ENCODE data around the gene DHX38.
"Not testable (repeated sequence)": the region's sequence is repeated elsewhere in the genome, so short reads cannot be mapped to it uniquely, and the experiment has no call there.

The DHX38 gene

GRCh38 chr16:72068930-72069329, 24.7 kb upstream of the DHX38 start:
- DNase-seq (no peak), ATAC-seq (replicated peaks) (no peak)
- no peak overlapping the region for H3K27ac Mint-ChIP-seq

DNA sequence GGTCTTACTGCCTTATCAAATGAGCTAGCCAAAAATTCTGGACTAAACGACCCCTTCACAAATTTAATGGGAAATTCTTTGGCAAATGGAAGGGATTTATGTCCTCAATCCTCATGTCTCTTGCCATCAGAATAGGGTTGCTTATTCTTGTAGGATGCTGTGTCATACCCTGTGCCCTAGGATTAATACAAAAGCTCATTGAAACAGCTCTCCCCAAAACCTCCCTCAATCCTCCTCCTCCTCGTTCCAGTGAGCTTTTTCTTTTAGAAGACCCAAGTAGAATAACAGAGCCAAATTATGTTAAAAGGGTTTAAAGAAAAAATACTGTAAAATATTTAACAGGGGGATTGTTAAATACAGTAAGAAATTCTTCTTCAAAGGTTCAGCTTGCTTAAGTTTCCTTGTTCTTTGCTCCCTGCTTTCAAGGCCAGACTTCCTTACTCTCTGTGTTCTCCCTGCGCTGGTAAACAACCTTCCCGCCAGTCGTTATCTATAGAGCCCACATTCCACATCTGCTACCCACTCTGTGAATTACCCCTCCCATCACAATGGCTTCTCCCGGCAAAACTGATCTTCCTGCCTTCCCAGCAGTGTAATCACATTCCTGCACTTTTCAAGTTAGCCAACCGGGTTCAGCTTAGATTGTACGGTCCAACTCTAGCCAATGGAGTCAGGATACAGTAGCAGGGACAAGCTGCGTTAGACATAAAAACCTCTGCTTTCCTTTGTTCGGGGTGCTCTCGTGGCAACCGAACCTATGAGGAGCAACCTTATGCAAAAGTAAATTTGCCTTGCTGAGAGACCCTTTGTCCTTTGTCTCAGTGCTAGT, 20.9 kb upstream of the DHX38 start:
- Mint-ChIP-seq H3K36me3 (peaks cover 6 to 8% of the 10 kb centered on the region in 2 donors), H3K9me3 (no peaks in the 10 kb centered on the region), H3K4me1 (peaks cover 0 to 4% of the 10 kb centered on the region in 2 donors), H3K27ac (no peak overlapping the region), H3K27me3 (no peaks in the 10 kb centered on the region), H3K4me3 (no peak overlapping the region)
- DNase-seq (no peak), ATAC-seq (replicated peaks) (no peak)

More at GRCh38 chr16:72068930-72069329, 24.7 kb upstream of the DHX38 start:
- Mint-ChIP-seq H3K36me3 (peaks cover 8 to 10% of the 10 kb centered on the region in 2 donors), H3K4me1 (peaks cover 0 to 5% of the 10 kb centered on the region in 2 donors), H3K4me3 (no peak overlapping the region), H3K27me3 (no peaks in the 10 kb centered on the region), H3K9me3 (no peaks in the 10 kb centered on the region)

DNA sequence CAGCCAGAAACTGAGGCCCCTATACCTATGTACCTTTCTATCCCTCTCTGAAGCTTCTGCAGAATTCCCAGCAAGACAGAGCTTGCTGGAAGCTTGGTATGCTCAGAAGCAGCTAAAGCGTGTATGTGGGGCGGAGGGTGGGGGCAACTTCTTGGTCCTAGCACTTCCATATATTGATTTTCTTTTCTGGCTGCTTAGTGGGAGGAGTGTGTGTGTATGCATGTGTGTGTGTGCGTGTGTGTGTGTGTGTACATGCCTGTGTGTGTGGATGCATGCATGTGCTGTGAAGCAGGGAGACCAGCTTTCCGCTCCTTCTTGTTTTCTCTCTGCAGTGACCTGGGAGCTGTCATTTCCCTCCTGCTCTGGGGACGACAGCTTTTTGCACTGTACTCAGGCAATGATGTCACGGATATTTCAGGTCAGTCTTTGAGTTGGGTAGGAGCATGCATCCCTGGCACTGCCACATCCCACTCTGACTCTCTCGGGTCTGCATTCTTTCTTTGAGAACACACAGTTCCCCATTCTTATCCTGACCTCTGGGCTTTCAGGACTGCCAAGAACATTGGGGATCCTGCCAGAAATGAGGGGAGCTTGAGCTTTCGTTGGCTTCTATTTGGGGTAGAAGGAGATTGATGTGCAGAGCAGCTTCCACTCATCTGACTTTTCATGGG, 20.0 kb upstream of the DHX38 start:
- Mint-ChIP-seq H3K4me3 (no peak overlapping the region), H3K9me3 (no peaks in the 10 kb centered on the region)

DNA sequence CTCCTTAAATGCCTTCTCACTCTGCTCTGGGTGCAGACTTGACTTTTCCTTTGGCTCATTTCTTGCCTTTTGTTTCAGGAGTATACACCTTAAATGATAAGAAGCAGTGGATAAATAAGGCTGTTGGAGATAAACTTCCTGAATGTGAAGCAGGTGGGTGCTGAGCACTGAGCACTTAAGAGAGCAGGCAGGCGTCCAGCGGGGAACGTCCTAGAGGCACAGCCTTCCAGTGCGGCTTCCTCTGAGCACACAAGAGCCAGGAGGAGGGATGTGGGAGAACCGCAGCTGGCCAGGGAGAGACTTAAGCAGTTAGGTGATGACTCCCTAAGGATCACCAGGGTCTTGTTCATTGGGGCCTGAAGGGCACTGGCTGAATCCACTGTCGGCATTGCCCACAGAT, 18.6 kb upstream of the DHX38 start:
- not testable (repeated sequence) for H3K27ac Mint-ChIP-seq; H3K4me3 Mint-ChIP-seq; H3K9me3 Mint-ChIP-seq; H3K4me1 Mint-ChIP-seq; H3K36me3 Mint-ChIP-seq; H3K27me3 Mint-ChIP-seq; DNase-seq; ATAC-seq (replicated peaks)

More for the DNA sequence above, 20.0 kb upstream of the DHX38 start:
- Mint-ChIP-seq H3K36me3 (peaks cover 6 to 8% of the 10 kb centered on the region in 2 donors), H3K27me3 (no peaks in the 10 kb centered on the region), H3K4me1 (peaks cover 0 to 4% of the 10 kb centered on the region in 2 donors), H3K27ac (no peak overlapping the region)
- DNase-seq: no peak
- ATAC-seq (replicated peaks): no peak

DNA sequence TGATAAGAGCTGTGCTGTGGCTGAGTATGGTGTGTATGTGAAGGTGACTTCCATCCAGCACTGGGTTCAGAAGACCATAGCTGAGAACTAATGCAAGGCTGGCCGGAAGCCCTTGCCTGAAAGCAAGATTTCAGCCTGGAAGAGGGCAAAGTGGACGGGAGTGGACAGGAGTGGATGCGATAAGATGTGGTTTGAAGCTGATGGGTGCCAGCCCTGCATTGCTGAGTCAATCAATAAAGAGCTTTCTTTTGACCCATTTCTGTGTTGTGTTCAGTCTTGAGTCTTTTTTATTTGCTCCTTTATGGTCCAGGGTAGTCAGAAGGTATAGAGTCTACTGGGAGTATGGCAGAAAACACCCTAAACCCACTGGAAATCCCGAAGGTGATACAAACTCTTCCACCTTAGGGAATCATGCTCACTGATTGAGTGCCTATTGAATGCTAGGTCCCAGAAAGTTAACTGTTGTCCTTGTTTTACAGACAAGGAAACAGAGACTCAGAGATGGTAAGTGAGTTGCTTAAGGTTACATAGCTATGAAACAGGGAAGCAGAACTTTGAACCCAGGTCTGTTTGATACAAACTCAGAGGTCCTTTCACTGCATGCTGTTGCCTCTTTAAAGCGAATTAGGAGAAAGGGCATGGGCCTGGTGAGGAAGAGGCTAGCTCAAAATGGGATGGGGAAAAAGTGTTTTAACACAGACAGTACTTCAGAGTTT, 16.5 kb upstream of the DHX38 start:
- not testable (repeated sequence) for H3K36me3 Mint-ChIP-seq; H3K4me3 Mint-ChIP-seq; H3K27ac Mint-ChIP-seq; H3K27me3 Mint-ChIP-seq; ATAC-seq (replicated peaks); H3K4me1 Mint-ChIP-seq; DNase-seq; H3K9me3 Mint-ChIP-seq

DNA sequence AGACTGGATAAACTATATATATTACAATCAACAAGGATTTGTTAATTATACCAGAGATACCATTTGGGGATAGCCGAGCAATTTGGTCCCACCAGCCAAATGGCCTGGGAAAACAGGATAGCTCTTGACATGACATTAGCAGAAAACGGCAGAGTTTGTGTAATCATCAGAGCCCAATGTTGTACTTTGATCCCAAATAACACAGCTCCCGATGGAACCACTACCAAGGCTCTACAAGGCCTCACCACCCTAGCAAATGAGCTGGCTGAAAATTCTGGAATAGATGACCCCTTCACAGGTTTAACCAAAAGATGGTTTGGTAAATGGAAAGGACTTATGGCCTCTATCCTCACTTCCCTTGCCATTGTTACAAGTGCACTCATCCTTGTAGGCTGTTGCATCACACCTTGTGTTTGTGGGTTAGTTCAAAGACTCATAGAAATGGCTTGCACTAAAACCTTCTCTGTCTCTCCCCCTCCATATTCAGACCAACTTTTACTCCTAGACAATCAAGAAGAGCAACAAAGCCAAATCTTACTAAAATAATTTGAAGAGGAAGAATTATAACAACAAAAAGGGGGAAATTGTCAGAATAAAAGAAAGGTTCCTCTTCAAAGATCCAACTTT, 9.8 kb upstream of the DHX38 start:
- ATAC-seq (replicated peaks) (no peak), DNase-seq (no peak)
- Mint-ChIP-seq H3K27ac (no peak overlapping the region), H3K9me3 (peaks cover 0 to 6% of the 10 kb centered on the region in 2 donors), H3K4me1 (no peaks in the 10 kb centered on the region), H3K4me3 (no peak overlapping the region), H3K27me3 (no peaks in the 10 kb centered on the region), H3K36me3 (peaks cover 29 to 38% of the 10 kb centered on the region in 2 donors)

GRCh38 chr16:72084445-72084844, 9.2 kb upstream of the DHX38 start:
- H3K4me3 Mint-ChIP-seq: no peak overlapping the region
- no peaks in the 10 kb centered on the region for H3K27me3 Mint-ChIP-seq
- H3K4me1 Mint-ChIP-seq: no peaks in the 10 kb centered on the region
- H3K36me3 Mint-ChIP-seq: peaks cover 33 to 43% of the 10 kb centered on the region in 2 donors
- H3K27ac Mint-ChIP-seq: no peak overlapping the region
- H3K9me3 Mint-ChIP-seq: peaks cover 0 to 6% of the 10 kb centered on the region in 2 donors
- ATAC-seq (replicated peaks) (no peak), DNase-seq (no peak)

- DNase-seq: no peak
- Mint-ChIP-seq H3K9me3 (peaks cover 0 to 6% of the 10 kb centered on the region in 2 donors), H3K27me3 (no peaks in the 10 kb centered on the region), H3K4me3 (no peak overlapping the region), H3K36me3 (peaks cover 33 to 47% of the 10 kb centered on the region in 2 donors), H3K27ac (no peak overlapping the region), H3K4me1 (no peaks in the 10 kb centered on the region)
- no peak for ATAC-seq (replicated peaks)
Measured at GRCh38 chr16:72085002-72085401, 8.6 kb upstream of the DHX38 start.

DNA sequence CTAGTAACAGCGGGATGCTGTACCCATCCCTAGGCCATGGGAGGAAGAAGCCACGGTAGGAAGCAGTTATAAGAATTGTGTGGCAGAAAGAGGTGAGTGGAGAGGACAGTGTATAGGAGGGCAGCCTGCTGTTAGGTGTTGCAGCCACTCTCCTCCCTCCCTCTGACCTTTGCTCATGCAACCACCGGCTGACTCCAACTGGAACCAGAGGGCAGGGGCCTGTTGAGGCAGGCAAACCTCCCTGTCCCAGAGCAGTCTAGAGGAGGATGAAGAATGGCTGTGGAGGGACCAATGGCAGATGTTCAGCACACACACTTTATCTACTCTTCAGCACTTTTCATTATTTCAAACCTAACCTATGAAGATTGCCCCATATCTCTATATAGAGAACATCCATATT, 2.4 kb upstream of the DHX38 start:
- Mint-ChIP-seq H3K27me3 (no peaks in the 10 kb centered on the region), H3K9me3 (no peaks in the 10 kb centered on the region), H3K36me3 (peaks cover 16 to 36% of the 10 kb centered on the region in 2 donors), H3K27ac (no peak overlapping the region), H3K4me1 (peaks cover 19 to 44% of the 10 kb centered on the region in 2 donors), H3K4me3 (no peak overlapping the region)
- DNase-seq (no peak), ATAC-seq (replicated peaks) (no peak)

GRCh38 chr16:72092832-72093447, 707 bp upstream of the DHX38 start:
- H3K36me3 Mint-ChIP-seq: peaks cover 28 to 44% of the 10 kb centered on the region in 2 donors
- DNase-seq: no peak

DNA sequence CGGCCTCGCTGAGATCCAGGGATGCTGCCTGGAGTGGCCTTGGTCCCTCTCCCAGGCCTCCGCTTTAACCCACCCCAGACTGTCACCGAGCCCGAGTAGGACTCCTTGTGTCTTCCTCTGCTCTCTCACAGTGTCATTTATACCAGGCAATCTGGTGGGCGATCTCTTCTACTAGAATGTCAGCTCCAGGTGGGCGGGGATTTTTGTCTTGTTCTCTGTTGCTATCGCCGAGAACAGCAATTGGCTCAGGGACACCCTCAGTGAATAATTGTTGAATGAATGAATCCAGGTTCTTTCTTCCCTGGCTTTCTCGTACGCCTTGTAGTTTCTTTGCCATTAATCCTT, 591 bp downstream of the DHX38 start:
- peak overlapping the region; percentile 96 to 99 for H3K4me3 Mint-ChIP-seq
- peaks cover 25 to 58% of the 10 kb centered on the region in 2 donors for H3K4me1 Mint-ChIP-seq
- peaks cover 19 to 43% of the 10 kb centered on the region in 2 donors for H3K36me3 Mint-ChIP-seq
- DNase-seq: peak; percentile 24
- peak; percentile 3 to 9 for ATAC-seq (replicated peaks)
- H3K27me3 Mint-ChIP-seq: no peaks in the 10 kb centered on the region
- no peaks in the 10 kb centered on the region for H3K9me3 Mint-ChIP-seq
- peak overlapping the region; percentile 99 for H3K27ac Mint-ChIP-seq

More at GRCh38 chr16:72092832-72093447, 707 bp upstream of the DHX38 start:
- peak; percentile 33 to 48 for ATAC-seq (replicated peaks)
- H3K4me3 Mint-ChIP-seq: peak overlapping the region; percentile 96 to 99
- H3K27ac Mint-ChIP-seq: peak overlapping the region; percentile 99
- H3K4me1 Mint-ChIP-seq: peaks cover 22 to 50% of the 10 kb centered on the region in 2 donors
- H3K9me3 Mint-ChIP-seq: no peaks in the 10 kb centered on the region
- H3K27me3 Mint-ChIP-seq: no peaks in the 10 kb centered on the region

GRCh38 chr16:72098936-72099335, 5.3 kb downstream of the DHX38 start:
- H3K36me3 Mint-ChIP-seq: peaks cover 45 to 77% of the 10 kb centered on the region in 2 donors
- no peak overlapping the region for H3K27ac Mint-ChIP-seq
- no peaks in the 10 kb centered on the region for H3K9me3 Mint-ChIP-seq
- ATAC-seq (replicated peaks) (no peak), DNase-seq (no peak)
- H3K4me3 Mint-ChIP-seq: no peak overlapping the region
- no peaks in the 10 kb centered on the region for H3K27me3 Mint-ChIP-seq
- peaks cover 25 to 44% of the 10 kb centered on the region in 2 donors for H3K4me1 Mint-ChIP-seq

- Mint-ChIP-seq H3K4me1 (peaks cover 25 to 44% of the 10 kb centered on the region in 2 donors), H3K9me3 (no peaks in the 10 kb centered on the region), H3K27me3 (no peaks in the 10 kb centered on the region), H3K36me3 (peaks cover 47 to 78% of the 10 kb centered on the region in 2 donors), H3K27ac (no peak overlapping the region), H3K4me3 (no peak overlapping the region)
- ATAC-seq (replicated peaks) (peak; percentile 97 to 98), DNase-seq (peak; percentile 22)
Measured at GRCh38 chr16:72099377-72099818, 5.8 kb downstream of the DHX38 start.
